ENCODE measurements around the gene IZUMO4. TPM values are rescaled to one million over a fixed set of nuclear protein-coding genes. Genes with fewer than 3 reads are reported as not detected.
A peak's percentile ranks its signal among the peaks of the same experiment; 100 is the strongest.

The IZUMO4 gene
- total RNA-seq, 1 experiment from 2014 or later: 2.7 TPM

DNA sequence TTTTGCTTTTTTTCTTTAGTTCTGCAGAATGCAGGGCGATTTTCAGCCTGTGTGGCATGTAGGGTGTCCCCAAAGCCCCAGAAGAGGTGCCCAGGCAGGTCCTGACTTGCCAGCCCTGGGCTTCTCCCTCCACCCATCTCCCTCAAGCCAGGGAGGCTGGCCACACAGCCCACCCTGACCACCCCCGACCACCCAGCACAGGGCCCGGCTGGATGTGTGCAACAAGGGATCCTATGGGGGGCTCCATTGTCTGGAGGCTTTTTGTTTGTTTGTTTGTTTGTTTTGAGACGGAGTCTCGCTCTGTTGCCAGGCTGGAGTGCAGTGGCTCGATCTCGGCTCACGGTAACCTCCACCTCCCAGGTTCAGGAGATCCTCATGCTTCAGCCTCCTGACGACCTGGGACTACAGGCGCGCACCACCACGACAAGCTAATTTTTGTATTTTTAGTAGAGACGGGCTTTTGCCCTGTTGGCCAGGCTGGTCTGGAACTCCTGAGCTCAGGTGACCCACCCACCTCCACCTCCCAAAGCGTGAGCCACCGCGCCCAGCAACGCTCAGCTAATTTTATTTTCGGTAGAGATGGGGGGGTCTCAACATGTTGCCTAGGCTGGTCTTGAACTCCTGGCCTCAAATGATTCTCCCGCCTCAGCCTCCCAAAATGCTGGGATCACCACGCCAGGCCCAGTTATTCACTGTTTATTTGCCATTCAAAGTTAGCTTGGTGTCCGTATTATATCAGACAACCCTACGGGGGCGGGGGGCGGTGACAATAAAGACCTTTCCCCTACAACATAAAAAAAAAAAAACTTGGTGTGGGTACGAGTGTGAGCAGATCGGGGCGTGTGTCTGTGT, 37.9 kb upstream of the IZUMO4 start:
- no peak for DNase-seq (ENCODE audit: low spot score)

DNA sequence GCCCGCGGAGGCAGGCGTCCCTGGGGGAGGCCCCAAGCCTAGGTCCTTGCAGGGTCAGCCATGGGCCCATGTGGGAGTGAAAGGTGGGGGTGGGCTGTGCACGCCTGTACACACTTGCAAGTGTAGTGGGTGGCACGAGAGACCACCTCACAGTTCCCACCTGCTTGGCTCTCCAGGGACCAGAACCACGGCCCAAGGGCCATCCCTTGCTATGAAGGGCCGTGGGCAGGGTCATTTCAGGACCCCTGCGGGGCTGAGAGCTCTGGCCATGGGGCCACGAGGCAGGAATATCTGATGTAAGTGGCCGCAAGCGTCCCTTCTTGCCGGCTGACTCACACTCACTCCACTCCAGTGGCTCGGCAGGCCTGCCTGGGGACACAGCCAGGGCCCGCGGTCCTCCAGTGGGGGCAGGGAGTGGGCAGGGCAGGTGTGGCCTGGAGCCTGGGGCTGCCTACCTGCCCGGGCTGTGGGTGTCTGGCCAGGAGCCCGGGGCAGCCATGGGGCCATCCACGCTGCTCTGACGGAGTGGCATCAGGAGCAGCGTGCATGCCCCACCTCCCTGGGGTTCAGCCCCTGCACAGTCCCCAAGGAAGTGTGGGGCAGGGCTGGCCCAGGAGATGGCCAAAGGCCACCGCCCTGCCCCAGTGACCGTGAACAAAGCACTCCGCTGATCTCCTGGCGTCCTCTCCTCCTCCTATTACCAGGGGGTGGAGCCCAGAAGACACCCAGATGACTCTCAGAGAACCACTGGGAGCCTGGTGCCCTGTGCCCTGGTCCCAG, 37.1 kb upstream of the IZUMO4 start:
- DNase-seq (ENCODE audit: low spot score): peak; percentile 72

DNA sequence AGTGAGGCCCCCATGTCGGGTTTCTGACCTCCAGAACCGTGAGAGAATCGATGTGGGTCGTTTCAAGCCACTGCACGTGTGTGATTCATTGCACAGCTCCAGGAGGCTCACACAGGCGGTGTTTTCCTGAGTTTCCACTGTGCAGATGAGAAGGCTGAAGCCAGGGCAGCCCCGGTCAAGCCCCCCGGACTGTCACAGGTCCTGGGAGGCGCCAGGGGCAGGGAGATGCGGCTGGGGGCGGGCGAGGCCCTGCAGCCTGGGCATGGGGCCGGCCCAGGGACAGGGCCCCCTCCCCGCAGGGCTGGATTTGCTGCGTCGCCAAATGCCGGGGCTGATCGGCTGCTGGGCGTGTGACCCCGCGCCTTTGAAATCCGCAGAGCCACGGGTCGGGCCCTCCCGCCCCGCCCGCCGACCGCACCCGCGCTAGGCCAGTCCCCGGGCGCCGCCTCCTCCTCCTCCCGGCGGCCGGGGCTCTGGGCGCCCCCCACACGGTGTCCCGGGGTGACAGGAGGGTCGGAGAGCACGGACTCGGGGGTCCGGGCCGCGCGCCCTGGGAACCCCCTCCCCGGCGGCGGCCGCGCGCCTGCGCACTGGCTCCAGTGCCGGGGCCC, 35.7 kb upstream of the IZUMO4 start:
- peak; percentile 45 for DNase-seq (ENCODE audit: low spot score)

DNA sequence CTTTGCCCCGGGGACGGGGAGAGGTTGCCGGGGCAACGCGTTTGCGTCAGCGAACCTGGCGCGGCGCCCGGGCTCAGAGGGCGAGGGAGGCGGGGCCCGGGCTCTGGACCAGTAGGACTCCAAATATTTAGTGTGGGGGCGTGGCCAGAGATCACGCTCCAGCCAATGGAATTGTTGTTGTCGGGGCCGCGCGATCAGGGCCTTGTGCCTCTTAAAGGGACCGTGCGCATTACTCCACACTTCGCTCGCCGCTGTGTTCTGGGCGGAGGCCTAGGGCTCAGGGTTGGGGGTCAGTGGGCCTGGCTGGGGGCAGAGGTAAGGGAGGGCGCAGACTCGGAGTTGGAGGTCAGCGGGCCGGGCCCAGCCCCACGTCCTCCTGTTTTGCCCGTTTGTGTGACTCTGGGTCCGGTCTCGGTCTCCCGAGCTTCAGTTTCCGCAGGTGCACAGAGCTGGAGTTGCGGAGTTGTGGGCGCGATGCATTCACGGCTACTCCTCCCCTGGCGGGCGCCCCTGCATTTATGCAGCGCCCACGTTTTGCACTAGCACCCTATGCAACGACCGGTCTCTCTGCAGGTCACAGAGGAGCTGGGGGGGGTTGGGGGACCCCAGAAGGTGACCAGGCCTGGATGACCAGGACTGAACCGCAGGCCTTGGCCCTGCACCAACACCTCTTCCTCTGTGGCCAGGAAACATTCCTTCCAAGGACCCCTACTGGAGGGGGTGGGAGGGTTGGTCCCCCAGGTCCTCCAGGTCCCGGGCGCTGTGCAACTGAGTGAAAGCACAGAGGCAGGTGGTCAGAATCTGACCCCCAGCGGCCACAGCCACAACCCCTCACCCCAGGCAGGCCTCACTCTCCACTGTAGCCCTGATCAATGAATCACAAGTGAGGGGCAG, 35.0 kb upstream of the IZUMO4 start:
- DNase-seq (ENCODE audit: low spot score): peak; percentile 95

DNA sequence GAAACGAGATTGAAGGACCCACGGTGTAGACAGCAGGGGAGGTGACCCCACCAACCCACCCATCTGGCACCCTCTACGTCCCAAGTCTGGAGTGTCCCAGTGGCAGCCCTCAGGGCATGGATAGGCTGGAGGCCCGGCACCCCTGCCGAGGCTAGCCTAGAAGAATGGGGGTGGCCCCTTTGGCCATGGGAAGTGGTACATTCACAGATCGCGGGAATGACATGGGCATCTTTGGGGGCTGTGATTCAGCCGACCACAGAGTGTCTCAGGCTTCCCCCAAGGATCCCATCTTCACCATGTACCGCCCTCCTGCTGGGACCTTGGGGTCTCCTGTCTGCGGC, 34.4 kb upstream of the IZUMO4 start:
- DNase-seq (ENCODE audit: low spot score): no peak

DNA sequence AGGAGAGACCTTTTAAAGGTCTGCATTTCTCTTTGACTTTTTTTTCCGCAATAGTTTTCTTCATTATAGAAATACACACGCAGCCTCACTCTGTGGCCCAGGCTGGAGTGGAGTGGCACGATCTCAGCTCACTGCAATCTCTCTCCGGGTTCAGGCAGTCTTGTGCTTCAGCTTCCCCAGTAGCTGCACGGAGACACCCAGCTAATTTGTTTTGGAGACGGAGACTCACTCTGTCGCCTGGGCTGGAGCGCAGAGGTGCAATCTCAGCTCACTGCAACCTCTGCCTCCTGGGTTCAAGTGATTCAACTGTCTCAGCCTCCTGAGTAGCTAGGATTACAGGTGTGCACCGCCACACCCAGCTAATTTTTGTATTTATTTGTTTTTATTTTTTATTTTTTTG, 33.9 kb upstream of the IZUMO4 start:
- DNase-seq (ENCODE audit: low spot score): no peak

DNA sequence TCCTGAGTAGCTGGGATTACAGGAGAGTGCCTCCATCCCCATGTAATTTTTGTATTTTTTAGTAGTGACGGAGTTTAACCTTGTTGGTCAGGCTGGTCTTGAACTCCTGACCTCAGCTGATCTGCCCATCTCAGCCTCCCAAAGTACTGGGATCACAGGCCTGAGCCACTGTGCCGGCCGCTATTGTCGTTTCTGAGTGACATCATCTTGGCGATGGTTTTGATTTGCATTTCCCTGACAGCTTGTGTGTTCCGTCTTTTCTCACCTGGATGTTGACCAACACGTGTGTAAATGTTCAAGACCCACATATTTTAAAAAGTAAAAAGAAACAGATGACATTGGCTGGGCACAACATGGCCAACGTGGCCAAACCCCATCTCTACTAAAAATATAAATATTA, 32.9 kb upstream of the IZUMO4 start:
- no peak for DNase-seq (ENCODE audit: low spot score)

DNA sequence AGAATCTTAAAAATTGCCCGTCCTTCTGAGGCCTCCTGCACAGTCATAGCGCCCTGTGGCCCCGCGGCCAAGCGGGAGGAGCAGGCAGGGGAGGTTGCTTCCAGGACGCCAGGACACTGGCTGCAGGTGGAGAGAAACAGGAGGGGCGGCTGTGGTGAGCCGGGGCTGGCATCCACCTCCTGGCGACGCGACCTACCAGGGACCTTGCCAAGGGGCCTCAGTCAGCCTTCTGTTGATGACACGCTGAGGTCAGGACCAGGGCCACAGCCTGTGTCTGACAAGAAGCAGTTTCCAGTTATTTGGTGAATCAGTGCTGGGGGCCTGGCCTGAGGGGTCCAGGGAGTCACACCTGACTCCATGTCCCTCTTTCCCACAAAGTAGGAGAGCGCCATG, 32.3 kb upstream of the IZUMO4 start:
- DNase-seq (ENCODE audit: low spot score): no peak

DNA sequence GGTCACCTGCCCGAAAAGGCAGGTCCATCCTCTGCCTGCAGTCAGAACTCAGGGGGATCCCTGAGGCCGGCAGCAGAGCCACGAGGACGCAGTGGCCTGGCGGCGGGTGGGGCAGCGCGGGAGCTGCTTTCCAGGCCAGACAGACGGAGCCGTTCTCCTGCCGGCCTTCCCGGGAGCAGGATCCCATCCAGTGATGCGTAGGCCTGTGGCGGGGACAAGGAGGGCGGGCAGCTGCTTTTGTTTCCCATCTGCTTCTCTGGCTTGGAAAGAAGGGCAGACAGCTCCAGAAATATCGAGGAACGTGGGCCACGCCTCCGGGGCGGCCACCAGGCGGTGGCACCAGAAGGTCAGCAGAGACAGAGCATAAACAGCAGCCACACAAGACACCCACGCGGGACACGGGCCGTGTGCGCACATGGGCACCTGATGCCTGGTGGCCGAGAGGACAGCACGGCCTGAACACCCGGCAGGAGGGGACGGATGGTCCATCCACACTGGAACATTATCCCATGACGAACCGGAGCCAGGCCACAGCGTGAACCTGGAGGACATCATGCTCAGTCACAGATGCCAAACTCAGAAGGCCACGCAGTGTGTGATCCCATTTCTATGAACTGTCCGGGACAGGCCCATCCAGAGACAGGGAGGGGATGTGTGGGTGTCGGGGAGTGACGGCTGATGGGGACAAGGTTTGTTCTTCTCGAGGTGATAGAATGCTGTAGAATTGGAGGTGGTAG, 31.8 kb upstream of the IZUMO4 start:
- DNase-seq (ENCODE audit: low spot score): no peak

DNA sequence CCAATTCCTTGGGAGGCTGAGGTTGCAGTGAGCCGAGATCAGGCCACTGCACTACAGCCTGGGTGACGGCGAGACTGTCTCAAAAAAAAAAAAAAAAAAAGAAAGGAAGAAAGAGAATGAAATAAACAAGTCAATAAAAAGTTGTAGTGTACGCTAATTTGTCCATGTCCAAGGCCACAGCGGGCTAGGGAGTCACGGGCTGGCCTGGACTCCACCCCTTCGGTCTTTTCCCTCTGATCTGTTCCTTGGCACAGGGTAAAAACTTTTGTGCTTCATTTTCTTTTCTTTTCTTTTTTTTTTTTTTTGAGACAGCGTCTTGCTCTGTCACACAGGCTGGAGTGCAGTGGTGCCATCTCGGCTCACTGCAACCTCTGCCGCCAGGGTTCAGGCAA, 26.3 kb upstream of the IZUMO4 start:
- DNase-seq (ENCODE audit: low spot score): no peak

DNA sequence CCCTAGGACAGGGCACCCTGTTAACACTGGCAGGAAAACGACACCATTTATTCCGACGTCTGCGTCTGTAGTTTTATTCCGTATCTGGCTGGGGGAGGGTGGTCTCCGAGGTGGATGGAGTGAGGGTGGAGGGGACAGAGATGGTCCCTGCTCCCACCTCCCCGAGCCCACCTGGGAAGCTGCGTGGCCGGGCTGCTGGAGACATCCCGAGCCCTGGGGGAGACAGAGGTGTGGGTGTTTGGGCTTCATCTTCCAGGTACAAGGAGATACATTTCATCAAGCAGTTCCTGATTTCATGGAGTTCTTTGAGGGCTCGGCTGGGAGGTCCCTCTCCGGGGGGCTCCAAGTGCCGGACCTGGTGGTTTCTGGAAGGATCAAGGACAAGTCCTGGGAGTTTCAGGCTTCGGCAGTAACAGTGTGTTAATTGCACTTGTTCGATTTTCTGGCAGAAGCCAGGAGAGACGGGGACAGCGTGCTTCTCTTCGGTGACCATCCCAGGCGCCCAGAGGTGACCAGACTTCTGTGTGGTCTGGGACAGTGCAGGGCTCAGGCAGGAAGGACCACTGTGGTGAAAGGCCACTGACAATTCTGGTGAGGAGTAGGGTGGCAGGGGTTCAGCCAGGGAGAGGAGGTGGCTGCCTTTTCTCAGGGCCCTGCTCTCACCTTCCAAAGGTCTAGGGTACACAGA, 25.6 kb upstream of the IZUMO4 start:
- no peak for DNase-seq (ENCODE audit: low spot score)

DNA sequence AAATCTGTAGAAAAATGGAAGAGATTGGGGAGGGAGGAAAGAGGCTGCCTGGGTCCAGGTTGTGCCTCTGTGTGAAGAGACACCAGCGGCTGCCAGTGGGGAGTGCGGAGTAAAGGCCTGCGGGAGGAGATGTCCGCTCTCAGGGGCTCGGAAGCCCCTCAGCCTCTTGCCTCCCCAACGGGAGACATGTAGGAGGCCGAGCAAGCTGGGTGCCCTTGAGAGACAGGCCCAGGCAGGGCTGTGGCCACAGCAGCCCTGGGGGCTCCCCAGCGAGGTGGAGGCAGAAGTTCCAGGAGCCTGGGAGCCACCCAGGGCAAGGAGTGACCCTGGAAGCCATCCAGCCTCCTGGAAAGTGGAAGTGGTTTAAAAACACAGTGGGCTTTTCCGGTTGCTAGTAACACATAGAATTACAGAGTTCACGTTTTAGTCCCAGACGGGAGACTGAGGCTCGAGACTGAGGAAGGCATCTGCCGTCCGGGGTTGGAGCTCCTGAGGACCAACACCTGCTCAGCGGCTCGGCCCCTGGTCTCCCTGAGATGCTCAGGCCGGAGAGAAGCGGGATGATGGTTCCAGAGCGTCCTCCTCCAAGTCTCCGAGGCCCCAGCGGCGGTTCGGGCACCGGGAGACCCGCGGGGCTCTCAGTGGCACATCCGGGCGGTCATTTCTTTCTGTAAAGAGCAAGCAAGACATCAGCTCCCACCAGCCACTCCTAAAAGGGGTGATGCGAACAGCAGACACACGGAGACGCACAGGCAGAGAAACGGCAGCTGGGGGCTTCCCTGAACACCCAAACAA, 23.8 kb upstream of the IZUMO4 start:
- DNase-seq (ENCODE audit: low spot score): no peak

DNA sequence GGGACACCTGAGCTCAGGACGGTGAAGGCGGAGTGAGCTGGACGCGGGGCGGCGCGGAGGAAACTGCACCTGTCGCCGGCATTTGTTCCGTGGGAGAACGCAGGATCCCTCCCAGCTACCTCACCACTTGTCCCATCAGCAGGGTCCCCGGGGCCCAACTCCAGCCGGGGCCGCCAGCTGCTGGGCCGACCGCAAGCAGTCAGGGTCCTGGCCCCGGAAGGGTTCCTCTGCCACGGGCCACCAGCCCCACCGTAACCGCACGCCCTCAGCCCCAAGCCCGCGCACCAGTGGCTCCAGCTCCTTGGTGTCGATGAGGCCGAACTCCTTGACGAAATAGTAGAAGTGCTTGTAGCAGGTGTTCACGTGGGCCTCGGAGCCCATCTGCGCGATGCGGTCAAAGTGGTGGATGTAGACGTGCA, 20.2 kb upstream of the IZUMO4 start:
- DNase-seq (ENCODE audit: low spot score): no peak

DNA sequence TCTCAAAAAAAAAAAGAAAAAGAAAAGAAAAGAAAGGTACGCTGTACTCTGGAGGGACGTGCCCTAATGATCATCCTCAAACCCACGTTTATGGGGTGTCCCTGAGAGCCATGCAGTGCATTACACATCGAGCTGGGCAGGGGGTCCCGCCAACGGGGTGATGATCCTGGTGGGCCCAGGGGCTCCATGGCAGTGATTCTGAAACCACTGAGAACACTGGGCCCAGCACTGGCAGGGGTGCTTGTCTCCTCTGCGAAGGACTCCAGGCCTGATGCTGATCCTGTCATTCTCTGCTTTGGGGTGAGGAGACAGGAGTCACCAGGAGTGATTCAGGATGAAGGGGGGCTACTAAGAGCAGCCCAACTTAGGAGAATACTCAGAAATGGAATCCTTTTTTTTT, 19.3 kb upstream of the IZUMO4 start:
- no peak for DNase-seq (ENCODE audit: low spot score)

DNA sequence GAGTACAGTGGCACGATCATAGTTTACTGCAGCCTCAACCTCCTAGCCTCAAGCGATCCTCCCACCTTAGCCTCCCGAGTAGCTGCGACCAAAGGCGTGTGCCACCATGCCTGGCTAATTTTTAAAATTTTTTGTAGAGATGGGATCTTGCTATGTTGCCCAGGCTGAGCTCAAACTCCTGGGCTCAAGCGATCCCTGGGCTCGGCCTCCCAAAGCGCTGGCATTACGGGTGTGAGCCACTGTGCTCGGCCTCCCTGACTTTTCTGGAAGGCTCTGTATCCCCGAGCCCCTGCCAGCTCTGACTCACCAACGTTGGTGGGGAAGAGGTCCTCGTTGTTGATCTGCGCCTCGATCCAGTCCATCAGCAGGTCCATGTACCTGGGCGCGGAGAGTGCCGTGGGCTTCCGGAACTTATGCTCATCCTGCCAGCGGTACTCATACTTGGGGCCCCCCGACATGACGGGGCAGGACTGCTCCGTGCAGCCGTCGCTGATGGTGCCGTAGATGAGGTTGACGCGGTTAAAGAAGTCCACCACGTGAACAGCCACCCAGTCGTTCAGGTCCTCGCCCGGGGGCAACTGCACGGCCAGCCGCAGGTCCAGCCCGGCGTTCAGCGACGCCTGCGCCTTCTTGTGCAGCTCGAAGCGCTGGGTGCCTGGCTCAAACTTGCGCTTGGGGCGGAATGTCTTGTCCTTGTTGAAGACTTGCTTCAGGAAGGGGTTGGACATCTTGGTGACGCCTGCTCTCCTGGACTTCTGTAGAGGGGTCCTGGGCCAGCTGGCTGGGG, 18.7 kb upstream of the IZUMO4 start:
- no peak for DNase-seq (ENCODE audit: low spot score)

DNA sequence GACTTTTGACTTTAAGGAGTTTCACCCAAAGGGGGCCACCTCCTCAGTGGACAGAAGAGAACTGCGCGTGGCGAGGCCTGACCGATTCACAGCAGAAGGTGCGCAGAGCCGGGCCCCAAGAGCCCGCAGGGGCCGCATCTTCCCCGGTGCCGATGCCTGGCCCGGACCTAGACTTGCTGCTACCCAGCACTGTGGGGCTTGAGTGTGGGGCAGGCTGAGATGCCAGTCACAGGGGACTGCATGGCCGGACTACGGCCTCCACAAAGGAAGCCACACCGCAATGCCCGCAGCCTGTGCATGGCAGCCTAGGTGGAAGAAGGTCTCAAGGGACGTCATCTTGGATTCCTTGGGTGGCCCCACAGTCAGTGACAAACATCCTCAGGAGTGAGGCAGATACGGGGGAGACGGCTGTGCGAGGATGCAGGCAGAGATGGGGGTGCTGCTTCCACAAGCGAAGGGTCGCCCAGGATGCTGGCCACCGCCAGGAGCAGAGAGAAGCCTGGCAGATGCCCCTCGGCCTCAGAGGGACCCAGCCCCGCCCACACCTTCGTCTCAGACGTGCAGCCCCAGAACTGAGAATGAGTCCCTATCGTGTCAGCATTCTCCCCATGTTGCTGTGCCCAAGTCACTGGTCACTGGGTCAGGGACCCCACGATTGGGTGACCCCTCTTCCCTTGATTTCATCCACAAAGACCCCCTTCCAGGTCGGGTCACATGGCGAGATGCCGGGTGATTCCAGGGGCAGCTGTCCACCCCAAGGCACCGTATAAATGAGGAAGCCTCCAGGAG, 17.4 kb upstream of the IZUMO4 start:
- no peak for DNase-seq (ENCODE audit: low spot score)

DNA sequence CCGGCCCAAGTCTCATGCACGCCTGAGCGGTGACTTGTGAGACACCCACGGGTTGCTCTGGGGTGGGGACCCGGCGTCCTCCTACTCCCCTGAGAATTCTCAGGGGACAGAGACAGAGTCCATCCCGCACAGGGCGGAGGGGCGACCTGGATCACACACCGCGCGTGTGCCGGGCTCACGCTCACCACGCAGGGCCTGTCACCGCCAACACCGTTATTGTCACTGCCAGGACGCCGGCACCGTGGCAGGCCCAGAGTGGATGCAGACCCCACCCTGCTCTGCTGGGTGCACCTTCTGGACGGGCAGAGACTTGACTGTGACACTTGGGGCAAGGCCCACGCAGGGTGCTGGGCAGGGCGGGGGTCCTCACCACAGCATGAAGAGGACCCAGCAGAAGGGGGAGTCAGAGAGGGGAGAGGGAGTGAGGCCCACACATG, 16.8 kb upstream of the IZUMO4 start:
- no peak for DNase-seq (ENCODE audit: low spot score)
